Testis (tissue), 3 donors: ENCODE data around the gene MYO5B. TPM values are rescaled to one million over a fixed set of nuclear protein-coding genes. Genes with fewer than 3 reads are reported as not detected.

ENCODE experiments used
- DNase-seq: peaks from one replicate; pipeline ENCODE4 v3.0.0-alpha.2; 2019
- H3K27ac ChIP-seq, 2 donors: fragments of 200-600 bp; sonication (generic); one replicate each; pipeline ENCODE4 v1.5.1; 2019
- H3K27me3 ChIP-seq: fragments of 200-600 bp; sonication (generic); one replicate; pipeline ENCODE4 v1.5.1; 2019
- H3K36me3 ChIP-seq: fragments of 200-600 bp; sonication (generic); one replicate; pipeline ENCODE4 v1.5.1; 2017; ENCODE audit warnings: low read depth; ENCODE audit errors: missing control alignments
- H3K4me1 ChIP-seq: fragments of 200-600 bp; sonication (generic); one replicate; pipeline ENCODE4 v1.5.1; 2019
- H3K4me3 ChIP-seq, 2 donors: fragments of 200-600 bp; sonication (generic); one replicate each; pipeline ENCODE4 v1.5.1; 2017 to 2019
- H3K9me3 ChIP-seq: fragments of 200-600 bp; sonication (generic); one replicate; pipeline ENCODE4 v1.5.1; 2017
- CTCF ChIP-seq, 3 experiments: fragments of 450-650 bp in 2 of 3; fragments of 200-600 bp in 1 of 3; sonication (generic) in 1 of 3; IDR thresholded peaks; one replicate each; pipeline ENCODE4 v1.5.1; 2016 to 2019; ENCODE audit warnings: antibody characterized with exemption in 3 of 3, mild to moderate bottlenecking in 2 of 3, moderate library complexity in 1 of 3
- POLR2A ChIP-seq: fragments of 450-650 bp; IDR thresholded peaks from one replicate; pipeline ENCODE4 v1.6.1; 2017; ENCODE audit warnings: antibody characterized with exemption, mild to moderate bottlenecking, moderate library complexity
- WGBS, 2 donors: methylation state at CpG; one replicate each; pipeline ENCODE4 v1.1.5; 2018; 5-methylcytosine and 5-hydroxymethylcytosine counted together
- intact Hi-C: fragments of 100-400 bp; cut with DNase I; formaldehyde crosslinking; loops from one replicate; pipeline ENCODE4 v1.15.1; 2023; ENCODE audit warnings: low total_unique reads
- polyA plus RNA-seq: library from polyadenylated mRNA; stranded (reverse); fragments of 350-450 nt; fragmentation: Illumina TruSeq; extraction: RNeasy Lipid Tissue Mini Kit (QIAGEN cat#74804); gene quantifications from one replicate; pipeline ENCODE4 v1.2.3, GENCODE V29; 2014; ENCODE audit warnings: low read depth, low replicate concordance; ENCODE audit not compliant: insufficient read depth
- total RNA-seq, 2 donors: library from RNA; depleted of rRNA; stranded (reverse); fragments of >200 nt; gene quantifications; one replicate each; pipeline ENCODE4 v1.2.3, GENCODE V29; 2016

Gene MYO5B
- total and polyA plus RNA-seq, 3 donors from 2014 or later, result 24.8 to 31.8 (median 26.1) TPM

GRCh38 chr18:50158866-50159653 is 35.9 kb downstream of the MYO5B start:
- TF ChIP-seq POLR2A (no peak), CTCF (IDR thresholded peaks at IDR 0.05) (no peak)
- H3K9me3 ChIP-seq, result no peaks in the 10 kb centered on the region
- intact Hi-C loops, result no loop called here
- H3K36me3 ChIP-seq, result no peaks in the 10 kb centered on the region
- H3K4me3 ChIP-seq, result no peak overlapping the region
- DNase-seq, result no peak
- H3K4me1 ChIP-seq, result peaks cover 13% of the 10 kb centered on the region
- no peak overlapping the region for H3K27ac ChIP-seq
- H3K27me3 ChIP-seq, result no peaks in the 10 kb centered on the region
- WGBS, 2 donors, result 62 to 73% methylated on average over 9 of the region's 9 CpGs

GRCh38 chr18:50155406-50155805 is 39.5 kb downstream of the MYO5B start:
- no peak overlapping the region for H3K27ac ChIP-seq
- WGBS, 2 donors, result 88% methylated on average over 2 of the region's 2 CpGs
- peaks cover 4% of the 10 kb centered on the region for H3K4me1 ChIP-seq
- H3K9me3 ChIP-seq, result no peaks in the 10 kb centered on the region
- no peaks in the 10 kb centered on the region for H3K36me3 ChIP-seq
- no peak overlapping the region for H3K4me3 ChIP-seq
- intact Hi-C loops, result no loop called here
- DNase-seq, result no peak
- no peaks in the 10 kb centered on the region for H3K27me3 ChIP-seq
- no peak for TF ChIP-seq POLR2A
- TF ChIP-seq CTCF (IDR thresholded peaks at IDR 0.05), result no peak

- Histone ChIP-seq H3K9me3 (no peaks in the 10 kb centered on the region), H3K4me1 (no peaks in the 10 kb centered on the region), H3K36me3 (no peaks in the 10 kb centered on the region), H3K4me3 (no peak overlapping the region), H3K27me3 (no peaks in the 10 kb centered on the region), H3K27ac (no peak overlapping the region)
- WGBS, 2 donors, result 79 to 86% methylated on average over 2 of the region's 2 CpGs
- TF ChIP-seq POLR2A, result no peak
- no peak for TF ChIP-seq CTCF (IDR thresholded peaks at IDR 0.05)
- DNase-seq, result no peak
- intact Hi-C loops, result no loop called here
Observed at GRCh38 chr18:50154420-50154819, 40.5 kb downstream of the MYO5B start.

- WGBS, 2 donors, result 89 to 90% methylated on average over 2 of the region's 2 CpGs
- no peak for DNase-seq
- no peak for TF ChIP-seq POLR2A
- TF ChIP-seq CTCF (IDR thresholded peaks at IDR 0.05), result no peak
- intact Hi-C loops, result no loop called here
- Histone ChIP-seq H3K27ac (no peak overlapping the region), H3K27me3 (no peaks in the 10 kb centered on the region), H3K4me1 (no peaks in the 10 kb centered on the region), H3K36me3 (no peaks in the 10 kb centered on the region), H3K9me3 (no peaks in the 10 kb centered on the region), H3K4me3 (no peak overlapping the region)
Observed at GRCh38 chr18:50152900-50153299, 42.0 kb downstream of the MYO5B start.

GRCh38 chr18:50151926-50152325 is 43.0 kb downstream of the MYO5B start:
- H3K9me3 ChIP-seq, result no peaks in the 10 kb centered on the region
- no peak for DNase-seq
- H3K4me1 ChIP-seq, result no peaks in the 10 kb centered on the region
- no peaks in the 10 kb centered on the region for H3K27me3 ChIP-seq
- TF ChIP-seq CTCF (IDR thresholded peaks at IDR 0.05) (no peak), POLR2A (no peak)
- intact Hi-C loops, result no loop called here
- WGBS, 2 donors, result 75% methylated on average over 8 of the region's 8 CpGs
- no peak overlapping the region for H3K4me3 ChIP-seq
- no peaks in the 10 kb centered on the region for H3K36me3 ChIP-seq
- no peak overlapping the region for H3K27ac ChIP-seq
